Measurements from ENCODE around the gene TRIM15.
"Not testable (repeated sequence)": the region's sequence is repeated elsewhere in the genome, so short reads cannot be mapped to it uniquely, and the experiment has no call there.

Gene TRIM15

GRCh38 chr6:30162265-30163089 lies 869 bp upstream of the TRIM15 start:
- no peak for DNase-seq (ENCODE audit: low read depth in 2 of 2)

GRCh38 chr6:30163918-30164654 lies 740 bp downstream of the TRIM15 start:
- DNase-seq (ENCODE audit: low read depth in 2 of 2) = no peak

GRCh38 chr6:30164714-30165113 lies 1.4 kb downstream of the TRIM15 start:
- no peak for DNase-seq (ENCODE audit: low read depth in 2 of 2)

- DNase-seq (ENCODE audit: low read depth in 2 of 2) = not testable (repeated sequence)
Measured at GRCh38 chr6:30165238-30165637, 1.9 kb downstream of the TRIM15 start.

GRCh38 chr6:30167101-30167500 lies 3.8 kb downstream of the TRIM15 start:
- no peak for DNase-seq (ENCODE audit: low read depth in 2 of 2)

- no peak for DNase-seq (ENCODE audit: low read depth in 2 of 2)
Measured at GRCh38 chr6:30168741-30169140, 5.4 kb downstream of the TRIM15 start.

- no peak for DNase-seq (ENCODE audit: low read depth in 2 of 2)
Measured at GRCh38 chr6:30169658-30170614, 6.6 kb downstream of the TRIM15 start.

GRCh38 chr6:30171677-30172471 lies 8.5 kb downstream of the TRIM15 start:
- no peak for DNase-seq (ENCODE audit: low read depth in 2 of 2)

- DNase-seq (ENCODE audit: low read depth in 2 of 2) = no peak
Measured at GRCh38 chr6:30172681-30173080, 9.3 kb downstream of the TRIM15 start.

GRCh38 chr6:30175765-30176164 lies 12.4 kb downstream of the TRIM15 start:
- no peak for DNase-seq (ENCODE audit: low read depth in 2 of 2)

GRCh38 chr6:30178837-30179236 lies 15.5 kb downstream of the TRIM15 start:
- no peak for DNase-seq (ENCODE audit: low read depth in 2 of 2)

- DNase-seq (ENCODE audit: low read depth in 2 of 2) = no peak
Measured at GRCh38 chr6:30180145-30180544, 16.8 kb downstream of the TRIM15 start.

- no peak for DNase-seq (ENCODE audit: low read depth in 2 of 2)
Measured at GRCh38 chr6:30184417-30185031, 21.2 kb downstream of the TRIM15 start.

GRCh38 chr6:30185846-30186484 lies 22.6 kb downstream of the TRIM15 start:
- no peak for DNase-seq (ENCODE audit: low read depth in 2 of 2)

GRCh38 chr6:30188541-30188940 lies 25.2 kb downstream of the TRIM15 start:
- no peak for DNase-seq (ENCODE audit: low read depth in 2 of 2)

- no peak for DNase-seq (ENCODE audit: low read depth in 2 of 2)
Measured at GRCh38 chr6:30192076-30192475, 28.7 kb downstream of the TRIM15 start.

- DNase-seq (ENCODE audit: low read depth in 2 of 2) = no peak
Measured at GRCh38 chr6:30194797-30195690, 31.7 kb downstream of the TRIM15 start.

- no peak for DNase-seq (ENCODE audit: low read depth in 2 of 2)
Measured at GRCh38 chr6:30195951-30196350, 32.6 kb downstream of the TRIM15 start.

- DNase-seq (ENCODE audit: low read depth in 2 of 2) = no peak
Measured at GRCh38 chr6:30196376-30196775, 33.0 kb downstream of the TRIM15 start.

Measured in stimulated activated CD8-positive, alpha-beta memory T cell treated with anti-CD3 and anti-CD28 coated beads, Interleukin-2, amount 100 ng/mL, for 48 hours (primary cell).